A549 treated with RU486 at 1 μM for 4 hours (cell line): ENCODE data around the gene ATP2A2. TPM values are rescaled to one million over a fixed set of nuclear protein-coding genes. Genes with fewer than 3 reads are reported as not detected.

ENCODE experiments used
- total RNA-seq: library from RNA; stranded (reverse); fragments of 200-300 nt; extraction: Qiagen RNA extraction; gene quantifications from 5 replicates; pipeline ENCODE4 v1.2.3, GENCODE V29; 2022; ENCODE audit warnings: low read depth

ATP2A2 gene
- total RNA-seq, result 249 to 338 TPM (median 327 TPM) in 5 replicates

DNA sequence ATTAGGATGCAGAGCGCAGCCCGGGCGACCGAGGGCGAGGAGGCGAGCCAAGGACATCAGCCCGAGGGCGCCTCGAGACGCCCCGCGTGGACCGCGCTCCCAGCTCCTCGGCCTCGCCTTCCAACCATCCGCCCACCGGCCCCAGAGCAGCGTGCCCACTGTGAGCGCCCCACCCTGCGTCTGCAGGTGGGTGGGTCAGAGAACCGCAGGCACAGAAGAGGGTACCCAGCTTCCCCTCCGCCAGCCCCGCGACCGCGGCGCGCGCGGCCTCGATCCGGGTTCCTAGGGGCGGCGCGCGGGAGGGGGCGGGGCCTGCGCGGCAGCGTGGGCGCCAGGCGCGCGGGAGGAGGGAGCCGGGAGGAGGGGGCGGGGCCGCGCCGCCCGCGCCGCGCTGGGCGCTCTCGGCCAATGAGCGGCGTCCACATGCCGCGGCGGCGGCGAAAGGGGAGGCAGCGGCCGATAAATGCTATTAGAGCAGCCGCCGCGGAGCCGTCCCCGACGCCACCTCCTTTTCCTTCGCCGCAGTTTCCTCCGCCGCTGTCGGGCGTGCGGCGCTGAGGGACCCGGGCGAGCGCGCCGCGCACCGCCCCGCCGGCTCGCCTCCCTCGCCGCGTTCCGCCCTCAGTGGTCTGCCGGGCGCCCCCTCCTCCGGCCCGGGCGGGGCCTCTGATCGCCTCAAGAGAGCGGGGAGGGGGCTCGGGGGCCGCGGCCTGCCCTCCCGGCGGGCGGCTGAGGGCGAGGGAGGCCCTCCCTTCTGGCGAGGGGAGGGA is at the start of gene ATP2A2:
Gene ATP2A2, plus strand, starts transcription at position 469 of the 770 bp plus-strand sequence. CDS start 543 bp downstream, outside the sequence.

Other genes with a start within 250 kb of the ATP2A2 start
- 5.8 to 8.1 TPM (median 7.6 TPM) in 5 replicates for gene C12orf76, start 232.7 kb upstream of the ATP2A2 start, total RNA-seq
- 10.7 to 26.5 TPM (median 21.2 TPM) in 5 replicates for gene IFT81, start 156.9 kb upstream of the ATP2A2 start, total RNA-seq
- gene ANAPC7, start 122.5 kb downstream of the ATP2A2 start, total RNA-seq, result 52.9 to 60.4 TPM (median 56.0 TPM) in 5 replicates
- gene ARPC3, start 169.1 kb downstream of the ATP2A2 start, total RNA-seq, result 427 to 826 TPM (median 445 TPM) in 5 replicates
- gene GPN3, start 187.0 kb downstream of the ATP2A2 start, total RNA-seq, result 31.6 to 38.7 TPM (median 36.2 TPM) in 5 replicates
- 16.1 to 22.4 TPM (median 19.2 TPM) in 5 replicates for gene FAM216A, start 187.6 kb downstream of the ATP2A2 start, total RNA-seq
- gene VPS29, start 220.9 kb downstream of the ATP2A2 start, total RNA-seq, result 137 to 153 TPM (median 145 TPM) in 5 replicates
- 0.11 to 0.42 TPM (median 0.31 TPM) in 4 of 5 replicates, not detected in the other for gene RAD9B, start 221.1 kb downstream of the ATP2A2 start, total RNA-seq